Fibroblast of gingiva (primary cell): Measurements from ENCODE around the gene LILRB2.
"Not testable (repeated sequence)": the region's sequence is repeated elsewhere in the genome, so short reads cannot be mapped to it uniquely, and the experiment has no call there.

Experiments
- DNase-seq: peaks from one replicate; pipeline ENCODE4 v3.0.0-alpha.2; 2011; ENCODE audit warnings: low read depth

LILRB2 gene

DNA sequence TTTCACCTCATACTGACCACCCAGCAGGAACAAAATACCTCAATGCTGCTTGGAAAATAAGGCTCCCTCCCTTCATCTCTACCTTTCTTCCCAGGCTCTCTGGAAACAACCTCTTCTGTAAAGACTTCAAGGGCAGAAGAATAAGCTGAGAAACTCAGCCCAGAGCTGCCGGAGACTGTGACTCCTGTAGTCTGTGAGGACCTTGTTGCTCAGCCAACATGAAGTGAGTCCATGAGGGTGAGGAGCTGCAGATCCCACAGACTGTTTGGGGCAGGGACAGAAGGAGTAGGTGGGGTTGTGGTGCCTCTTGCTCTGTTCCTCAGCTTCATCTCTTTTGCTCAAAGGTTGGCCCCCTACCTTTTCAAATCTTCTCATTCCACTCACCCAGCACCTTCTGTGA lies 24.2 kb upstream of the LILRB2 start:
- no peak for DNase-seq

DNA sequence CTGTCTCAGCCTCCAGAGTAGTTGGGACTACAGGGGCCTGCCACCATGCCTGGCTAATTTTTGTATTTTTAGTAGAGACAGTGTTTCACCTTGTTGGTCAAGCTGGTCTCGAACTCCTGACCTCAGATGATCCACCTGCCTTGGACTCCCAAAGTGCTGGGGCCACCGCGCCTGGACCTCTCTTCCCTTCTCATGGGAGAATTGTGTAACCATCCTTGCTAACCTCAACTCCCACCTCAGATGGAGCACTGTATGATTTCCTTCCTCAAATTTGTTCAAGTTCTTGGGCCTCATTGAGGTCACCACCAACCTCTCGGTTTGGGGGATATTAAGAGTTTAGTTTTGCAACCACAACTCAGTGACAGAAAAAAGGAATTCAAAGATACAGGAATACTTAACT lies 21.3 kb upstream of the LILRB2 start:
- DNase-seq, result no peak

DNA sequence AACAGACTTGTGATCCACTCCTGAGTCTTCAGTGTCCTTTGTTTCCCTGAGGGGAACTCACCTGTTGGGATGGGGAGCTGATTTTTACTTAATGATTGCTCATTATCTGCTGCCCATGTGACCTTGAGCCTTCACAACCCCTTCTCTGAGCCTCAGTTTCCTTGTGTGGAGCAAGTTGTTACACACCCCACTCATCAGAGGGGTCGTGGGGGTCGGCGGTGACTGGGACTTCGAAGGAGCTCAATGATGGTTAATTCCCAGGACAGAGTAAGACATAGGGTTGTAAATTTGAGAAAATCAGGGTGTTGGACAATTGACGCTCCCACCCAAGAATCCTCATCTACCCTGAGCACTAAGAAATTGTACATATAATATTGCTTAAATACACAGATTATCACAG lies 18.6 kb upstream of the LILRB2 start:
- no peak for DNase-seq

DNA sequence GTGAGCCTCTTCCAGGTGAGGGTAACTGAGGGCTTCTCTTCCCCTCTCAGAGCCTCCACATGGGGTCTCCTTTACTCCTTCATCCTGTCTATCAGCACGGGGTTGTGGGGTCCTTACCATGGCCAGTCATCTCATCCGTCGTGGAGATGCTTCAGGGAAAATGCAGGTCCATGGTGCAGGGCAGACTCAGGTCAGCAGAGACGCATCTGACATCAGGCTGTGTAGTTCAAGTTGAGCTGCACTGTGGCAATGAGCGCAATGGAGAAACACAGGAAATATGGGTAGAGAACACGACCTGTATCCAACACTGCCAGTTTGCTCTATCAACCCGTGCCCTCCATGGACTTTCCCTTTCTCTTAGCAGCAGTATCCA lies 18.2 kb upstream of the LILRB2 start:
- DNase-seq, result no peak

GRCh38 chr19:54298357-54299125 lies 17.6 kb upstream of the LILRB2 start:
- DNase-seq, result no peak

- DNase-seq, result no peak
These were observed 16.9 kb upstream of the LILRB2 start for GRCh38 chr19:54297759-54298305.

DNA sequence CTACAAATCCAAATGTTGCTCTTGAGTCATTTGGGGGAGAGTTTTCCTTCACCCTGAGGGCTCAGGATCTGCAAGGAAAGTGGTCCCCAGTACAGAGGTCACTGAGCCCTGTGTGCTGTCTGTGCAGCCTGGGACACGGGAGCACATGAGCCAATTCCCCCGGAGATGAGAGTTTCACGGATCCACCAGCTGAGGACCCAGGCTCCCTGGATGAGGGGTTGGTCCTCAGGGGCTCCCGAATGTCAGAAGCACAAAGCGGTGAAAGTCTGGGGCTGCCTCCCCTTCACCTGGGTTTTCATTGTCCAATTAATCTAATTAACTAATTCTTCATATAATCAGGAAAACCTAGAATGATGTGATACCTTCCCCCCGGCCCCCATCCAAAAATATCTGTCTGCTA lies 13.6 kb upstream of the LILRB2 start:
- DNase-seq, result no peak

GRCh38 chr19:54289160-54289559 lies 8.2 kb upstream of the LILRB2 start:
- not testable (repeated sequence) for DNase-seq

- DNase-seq, result no peak
These were observed 6.5 kb upstream of the LILRB2 start for GRCh38 chr19:54287456-54287855.

DNA sequence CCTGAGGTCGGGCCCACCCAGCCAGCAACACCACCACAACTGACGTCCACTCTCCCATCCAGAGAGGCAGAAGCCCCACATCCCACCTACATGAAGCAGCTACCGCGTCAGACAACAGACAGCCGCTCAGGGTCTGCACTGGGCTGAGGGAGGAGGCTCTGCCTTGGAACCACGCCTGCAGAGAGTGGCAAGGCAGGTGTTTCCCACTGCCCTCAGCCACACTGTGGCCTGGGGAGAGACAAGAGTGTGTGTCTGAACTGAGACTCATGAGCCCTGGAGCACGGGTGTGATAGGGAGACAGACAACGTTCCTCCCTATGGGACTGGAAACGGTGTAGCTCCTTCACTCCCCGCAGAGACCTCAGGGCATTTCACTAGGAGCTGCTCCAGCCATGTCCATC lies 5.4 kb upstream of the LILRB2 start:
- DNase-seq, result not testable (repeated sequence)

DNA sequence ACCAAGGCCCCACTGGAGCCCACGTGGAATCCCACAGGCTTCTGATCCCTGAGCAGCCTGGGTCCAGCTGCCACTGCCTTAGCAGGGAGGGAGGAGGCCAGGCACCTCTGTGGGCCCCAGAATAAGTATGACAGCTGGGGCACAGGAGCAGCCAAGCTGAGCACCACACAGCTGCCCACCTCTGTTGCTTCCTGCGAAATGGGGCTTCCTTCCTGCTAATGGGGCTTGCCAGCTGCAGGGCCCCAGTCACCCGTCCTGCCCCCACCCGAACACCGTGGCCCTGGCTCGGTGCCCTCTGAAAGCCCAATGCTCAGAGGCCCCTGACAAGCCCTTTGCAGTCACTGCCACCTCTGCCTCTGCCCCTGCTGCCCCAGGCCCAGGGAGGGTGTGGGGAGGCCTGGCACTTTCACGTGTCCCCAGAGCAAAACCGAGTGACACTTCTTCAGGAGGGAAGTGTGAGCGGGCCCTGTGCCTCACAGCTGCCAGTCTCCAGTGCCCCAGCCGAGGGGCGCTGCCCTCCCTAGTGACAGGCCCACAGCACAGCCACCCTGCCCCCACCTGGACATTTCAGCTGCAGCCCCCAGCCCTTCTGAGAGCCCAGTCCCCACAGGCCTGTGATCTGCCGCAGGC lies 4.6 kb upstream of the LILRB2 start:
- not testable (repeated sequence) for DNase-seq

DNA sequence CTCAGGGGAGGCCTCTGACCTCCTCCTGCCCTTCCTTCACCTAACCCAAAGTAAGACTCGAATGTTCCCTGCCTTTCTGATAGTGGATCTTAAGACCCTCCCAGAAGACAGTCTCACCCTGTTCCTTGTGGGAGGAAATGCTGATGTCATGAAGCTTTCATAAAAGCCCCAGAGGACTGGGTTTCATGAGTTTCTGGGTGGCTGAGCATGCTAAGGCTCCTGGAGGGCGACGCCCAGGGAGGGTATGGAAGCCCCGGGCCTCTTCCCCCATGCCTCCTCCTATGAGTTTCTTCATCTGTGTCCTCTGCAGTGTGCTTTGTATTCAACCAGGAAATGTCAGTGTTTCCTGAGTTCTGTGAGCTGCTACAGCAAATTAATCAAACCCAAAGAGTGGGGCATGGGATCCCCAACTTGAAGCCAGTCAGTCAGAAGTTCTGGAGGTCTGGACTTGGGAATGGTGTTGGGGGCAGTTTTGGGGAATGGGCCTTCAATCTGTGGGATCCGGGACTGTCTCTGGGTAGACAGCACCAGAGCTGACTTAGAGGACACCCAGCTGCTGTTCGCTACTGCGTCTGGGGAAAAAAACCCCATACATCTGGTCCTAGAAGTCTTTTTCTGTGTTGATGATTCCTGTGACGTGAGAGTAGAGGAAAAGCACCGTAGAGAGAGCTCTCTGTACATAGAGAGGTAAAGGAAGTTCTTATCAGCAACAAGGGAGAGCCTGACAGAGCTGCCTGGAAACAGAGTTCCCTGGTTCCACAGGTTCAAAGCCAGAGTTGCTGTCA lies 2.0 kb upstream of the LILRB2 start:
- no peak for DNase-seq

DNA sequence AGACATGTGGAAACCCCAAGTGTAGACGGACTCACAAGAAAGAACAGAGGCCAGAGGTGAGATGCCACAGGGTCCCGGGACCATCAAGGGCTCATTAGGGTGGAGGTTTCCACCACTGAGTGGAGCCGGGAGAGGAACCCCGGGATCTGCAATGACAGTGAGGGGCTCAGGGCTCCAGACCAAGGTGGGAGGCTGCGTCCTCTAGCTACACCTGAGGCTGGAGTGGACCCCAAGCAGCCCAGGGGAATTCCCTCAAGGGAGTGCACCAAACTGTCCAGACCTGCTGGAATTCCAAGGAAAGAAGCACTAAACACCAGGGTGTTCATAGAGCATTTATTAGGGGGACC lies 792 bp upstream of the LILRB2 start:
- DNase-seq, result not testable (repeated sequence)

GRCh38 chr19:54280441-54280840 lies 469 bp downstream of the LILRB2 start:
- DNase-seq, result not testable (repeated sequence)

GRCh38 chr19:54280025-54280424 lies 885 bp downstream of the LILRB2 start:
- DNase-seq, result not testable (repeated sequence)

DNA sequence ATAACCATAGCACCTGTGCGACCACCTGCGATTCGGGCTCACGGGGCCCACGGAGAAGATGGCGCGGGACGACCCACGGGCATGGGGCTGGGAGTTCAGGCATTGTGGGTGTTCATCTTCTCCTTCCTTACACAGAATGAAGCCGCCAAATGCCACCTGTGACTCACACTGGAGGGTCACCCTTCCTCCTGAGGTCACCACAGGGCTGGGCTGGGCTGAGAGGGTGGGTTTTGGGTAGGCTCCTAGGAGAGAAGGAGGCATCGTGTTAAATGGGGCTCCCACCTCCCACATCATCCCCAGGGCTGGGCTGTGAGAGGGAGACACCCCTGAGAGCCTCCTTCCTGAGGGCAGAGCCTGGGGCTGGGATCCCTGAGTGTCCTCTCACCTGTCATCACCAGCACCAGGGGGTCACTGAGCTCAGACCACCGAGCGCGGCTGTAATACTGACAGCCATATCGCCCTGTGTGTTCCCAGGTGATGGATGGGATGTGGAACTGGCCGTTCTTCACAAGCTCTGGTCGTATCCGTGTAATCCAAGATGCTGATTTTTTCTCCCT lies 1.4 kb downstream of the LILRB2 start:
- no peak for DNase-seq

- DNase-seq, result not testable (repeated sequence)
These were observed 2.2 kb downstream of the LILRB2 start for GRCh38 chr19:54278571-54279195.

- DNase-seq, result not testable (repeated sequence)
These were observed 2.9 kb downstream of the LILRB2 start for GRCh38 chr19:54278056-54278455.

GRCh38 chr19:54277111-54277615 lies 3.7 kb downstream of the LILRB2 start:
- not testable (repeated sequence) for DNase-seq

DNA sequence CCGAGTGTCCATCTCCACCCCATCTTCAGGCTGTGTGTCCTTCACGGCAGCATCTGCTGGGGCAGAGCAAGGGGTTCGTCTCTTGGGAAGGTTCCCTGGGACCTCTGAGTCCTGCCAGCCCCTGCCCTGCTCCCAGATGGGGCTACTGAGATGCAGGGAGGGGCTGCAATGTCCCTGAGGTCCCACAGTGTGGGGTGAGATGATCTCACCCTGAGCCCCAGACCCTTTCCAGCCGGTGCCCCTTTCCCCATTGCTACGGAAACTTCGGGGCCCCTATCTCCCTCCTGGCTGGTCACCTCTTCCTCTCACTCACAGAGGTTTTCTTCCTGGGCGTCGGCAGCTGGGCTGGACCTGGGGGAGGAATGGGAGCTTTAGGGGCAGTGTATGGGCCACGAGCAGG lies 5.0 kb downstream of the LILRB2 start:
- DNase-seq, result no peak

GRCh38 chr19:54274516-54274915 lies 6.4 kb downstream of the LILRB2 start:
- DNase-seq, result not testable (repeated sequence)

DNA sequence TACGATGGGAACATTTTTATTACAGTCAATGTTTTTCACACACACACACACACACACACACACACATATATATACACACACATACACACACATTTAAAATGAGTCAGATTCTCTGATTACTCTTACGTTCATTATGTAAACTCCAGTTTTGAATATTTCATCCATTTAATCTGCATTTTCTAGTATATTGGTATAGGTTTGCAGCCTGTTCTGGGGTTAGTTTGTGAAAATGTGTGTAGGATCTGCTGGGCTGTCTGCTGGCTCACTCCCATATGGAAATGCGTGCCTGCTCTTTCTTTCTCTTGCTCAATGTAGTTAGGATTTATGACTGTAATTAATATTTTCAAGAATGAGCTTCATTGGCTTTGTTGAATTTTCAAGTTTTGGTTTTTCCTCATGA lies 7.1 kb downstream of the LILRB2 start:
- no peak for DNase-seq
